ENCODE results near the gene TMEM207.

- TF ChIP-seq CTCF (conservative IDR thresholded peaks at IDR 0.05 in 1 of 2, IDR thresholded peaks at IDR 0.05 in 1 of 2; ENCODE audit: low read depth in 1 of 2, low read length in 2 of 2) (no peak), EZH2 (IDR thresholded peaks at IDR 0.05; ENCODE audit: low read length, missing control alignments) (no peak)
These were observed 47.7 kb downstream of the TMEM207 start for GRCh38 chr3:190401963-190402362.
